Left kidney (tissue), 2 donors: ENCODE results near the gene COLQ. TPM values are rescaled to one million over a fixed set of nuclear protein-coding genes. Genes with fewer than 3 reads are reported as not detected.

Source experiments
- DNase-seq: peaks from one replicate; pipeline ENCODE4 v3.0.0-alpha.2; 2013
- polyA plus RNA-seq: library from polyadenylated mRNA; unstranded; fragments of 120-200 nt; gene quantifications from one replicate; pipeline ENCODE4 v1.2.1, GENCODE V29; 2013; ENCODE audit not compliant: insufficient read length

Gene COLQ
- polyA plus RNA-seq, 1 donor = 10.1 TPM

GRCh38 chr3:15456321-15456720, 65.2 kb downstream of the COLQ start:
- DNase-seq = no peak

GRCh38 chr3:15455756-15456155, 65.8 kb downstream of the COLQ start:
- no peak for DNase-seq

- no peak for DNase-seq
Measured at GRCh38 chr3:15454965-15455364, 66.5 kb downstream of the COLQ start.

- no peak for DNase-seq
Measured at GRCh38 chr3:15453991-15454625, 67.4 kb downstream of the COLQ start.

GRCh38 chr3:15453501-15453900, 68.0 kb downstream of the COLQ start:
- DNase-seq = no peak

GRCh38 chr3:15452961-15453360, 68.5 kb downstream of the COLQ start:
- no peak for DNase-seq

- DNase-seq = no peak
Measured at GRCh38 chr3:15452156-15452555, 69.3 kb downstream of the COLQ start.

GRCh38 chr3:15451216-15452113, 70.0 kb downstream of the COLQ start:
- DNase-seq = no peak

GRCh38 chr3:15450438-15451215, 70.9 kb downstream of the COLQ start:
- no peak for DNase-seq

GRCh38 chr3:15449489-15450224, 71.8 kb downstream of the COLQ start:
- DNase-seq = no peak

GRCh38 chr3:15443826-15444524, 77.5 kb downstream of the COLQ start:
- no peak for DNase-seq

GRCh38 chr3:15440891-15441290, 80.6 kb downstream of the COLQ start:
- no peak for DNase-seq

GRCh38 chr3:15439476-15439875, 82.0 kb downstream of the COLQ start:
- DNase-seq = no peak

GRCh38 chr3:15438983-15439382, 82.5 kb downstream of the COLQ start:
- no peak for DNase-seq

- no peak for DNase-seq
Measured at GRCh38 chr3:15436246-15436645, 85.3 kb downstream of the COLQ start.

- DNase-seq = no peak
Measured at GRCh38 chr3:15434756-15435155, 86.8 kb downstream of the COLQ start.

- no peak for DNase-seq
Measured at GRCh38 chr3:15433531-15433930, 88.0 kb downstream of the COLQ start.

GRCh38 chr3:15431256-15431837, 90.2 kb downstream of the COLQ start:
- no peak for DNase-seq

GRCh38 chr3:15430624-15431023, 90.9 kb downstream of the COLQ start:
- no peak for DNase-seq

GRCh38 chr3:15429080-15429479, 92.4 kb downstream of the COLQ start:
- DNase-seq = no peak

GRCh38 chr3:15428539-15428938, 93.0 kb downstream of the COLQ start:
- no peak for DNase-seq
